Measurements from ENCODE around the gene HIP1.
"Not testable (repeated sequence)": the region's sequence is repeated elsewhere in the genome, so short reads cannot be mapped to it uniquely, and the experiment has no call there.

The HIP1 gene

GRCh38 chr7:75738604-75738974 is at the start of gene HIP1:
TSS of gene HIP1 (minus strand) at chr7:75738941. CDS start at chr7:75738920, 21 bp downstream.
- DNase-seq, result no peak

GRCh38 chr7:75788154-75788847 is 49.6 kb upstream of the HIP1 start:
- not testable (repeated sequence) for DNase-seq

- not testable (repeated sequence) for DNase-seq
Measured at GRCh38 chr7:75783058-75783457, 44.3 kb upstream of the HIP1 start.

- DNase-seq, result not testable (repeated sequence)
Measured at GRCh38 chr7:75780647-75781273, 42.0 kb upstream of the HIP1 start.

- not testable (repeated sequence) for DNase-seq
Measured at GRCh38 chr7:75779516-75779915, 40.8 kb upstream of the HIP1 start.

GRCh38 chr7:75779035-75779434 is 40.3 kb upstream of the HIP1 start:
- DNase-seq, result not testable (repeated sequence)

- peak; percentile 11 for DNase-seq
Measured at GRCh38 chr7:75776295-75776971, 37.7 kb upstream of the HIP1 start.

DNA sequence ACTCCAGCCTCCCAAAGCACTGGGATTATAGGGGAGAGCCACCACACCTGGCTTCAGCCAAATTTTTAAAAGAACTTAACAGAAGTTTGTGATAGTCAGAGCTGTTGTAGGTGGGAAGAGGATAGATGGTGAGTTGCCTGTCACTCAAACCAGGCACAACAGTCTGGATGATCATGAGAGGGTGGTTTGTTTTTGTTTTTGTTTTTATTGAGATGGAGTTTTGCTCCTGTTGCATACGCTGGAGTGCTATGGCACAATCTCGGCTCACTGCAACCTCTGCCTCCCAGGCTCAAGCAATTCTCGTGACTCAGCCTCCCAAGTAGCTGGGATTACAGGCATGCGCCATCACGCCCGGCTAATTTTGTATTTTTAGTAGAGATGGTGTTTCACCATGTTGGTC is 35.2 kb upstream of the HIP1 start:
- not testable (repeated sequence) for DNase-seq

DNA sequence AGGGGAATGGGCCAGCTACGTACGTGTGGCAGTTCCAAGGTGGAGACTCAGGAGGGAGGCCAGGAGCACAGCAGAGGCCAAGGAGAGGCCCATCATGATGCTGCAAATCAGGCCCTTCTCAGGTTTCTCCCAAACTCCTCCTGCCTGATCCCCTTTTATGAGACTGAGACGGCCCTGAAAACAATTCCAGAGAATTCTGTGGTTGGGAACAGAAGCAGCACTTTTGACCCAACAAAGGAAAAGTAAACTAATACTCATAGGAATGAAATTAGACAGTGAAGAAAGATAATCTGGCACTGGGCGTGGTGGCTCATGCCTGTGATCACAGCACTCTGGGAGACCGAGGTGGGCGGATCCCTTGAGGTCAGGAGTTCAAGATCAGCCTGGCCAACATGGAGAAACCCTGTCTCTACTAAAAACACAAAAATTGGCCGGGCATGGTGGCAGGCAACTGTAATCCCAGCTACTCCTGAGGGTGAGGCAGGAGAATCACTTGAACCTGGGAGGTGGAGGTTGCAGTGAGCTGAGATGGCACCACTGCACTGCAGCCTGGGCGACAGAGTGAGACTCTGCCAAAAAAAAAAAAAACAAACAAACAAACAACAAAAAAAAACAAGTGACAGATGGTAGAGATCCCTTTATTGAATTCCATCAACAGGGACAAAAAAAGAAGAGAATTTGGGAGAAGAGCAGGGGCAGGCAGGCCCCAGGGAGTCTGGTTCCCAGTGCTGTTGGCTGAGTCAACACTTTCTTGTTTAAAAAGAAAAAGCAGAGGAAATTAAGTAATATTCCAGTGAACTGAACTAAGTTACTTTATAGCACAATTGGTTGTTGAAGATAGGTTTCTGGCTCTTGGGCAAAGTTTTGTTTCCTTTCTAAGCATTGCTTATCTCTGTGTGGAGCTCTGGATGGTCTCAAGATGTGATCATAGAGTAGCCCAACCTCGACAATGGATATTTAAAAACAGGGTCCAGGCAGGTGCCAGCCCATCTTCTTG is 33.6 kb upstream of the HIP1 start, which contains the start of gene CCL26:
Gene CCL26, minus strand, starts transcription at position 131 of the 997 bp plus-strand sequence. Its CDS starts 35 bp downstream, at position 96.
- DNase-seq, result no peak

- DNase-seq, result no peak
Measured at GRCh38 chr7:75771224-75771623, 32.5 kb upstream of the HIP1 start.

- no peak for DNase-seq
Measured at GRCh38 chr7:75762350-75762917, 23.7 kb upstream of the HIP1 start.

DNA sequence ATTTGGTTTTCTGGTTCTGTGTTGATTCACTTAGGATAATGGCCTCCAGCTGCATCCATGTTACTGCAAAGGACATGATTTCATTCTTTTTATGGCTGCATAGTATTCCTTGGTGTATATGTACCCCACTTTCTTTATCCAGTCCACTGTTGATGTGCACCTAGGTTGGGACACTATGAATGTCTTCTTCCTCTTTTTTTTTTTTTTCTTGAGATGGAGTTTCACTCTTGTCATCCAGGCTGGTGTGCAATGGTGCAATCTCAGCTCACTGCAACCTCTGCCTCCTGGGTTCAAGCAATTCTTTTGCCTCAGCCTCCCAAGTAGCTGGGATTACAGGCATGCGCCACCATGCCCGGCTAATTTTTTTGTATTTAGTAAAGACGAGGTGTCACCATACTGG is 23.1 kb upstream of the HIP1 start:
- DNase-seq, result not testable (repeated sequence)

DNA sequence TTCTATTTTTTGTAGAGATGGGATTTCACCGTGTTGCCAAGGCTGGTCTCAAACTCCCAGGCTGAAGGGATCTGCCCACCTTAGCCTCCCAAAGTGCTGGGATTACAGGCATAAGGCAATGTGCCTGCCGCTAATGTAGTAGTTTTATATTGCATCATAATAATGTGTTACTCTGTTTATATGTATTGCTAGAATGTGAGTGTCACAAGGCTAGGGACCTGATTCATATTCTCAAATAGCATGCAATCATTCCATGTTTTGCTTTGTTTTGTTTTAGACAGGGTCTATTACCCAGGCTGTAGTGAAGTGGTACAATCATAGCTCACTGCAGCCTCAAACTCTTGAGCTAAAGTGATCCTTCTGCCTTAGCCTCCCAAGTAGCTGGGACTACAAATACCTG is 19.8 kb upstream of the HIP1 start:
- DNase-seq, result no peak

DNA sequence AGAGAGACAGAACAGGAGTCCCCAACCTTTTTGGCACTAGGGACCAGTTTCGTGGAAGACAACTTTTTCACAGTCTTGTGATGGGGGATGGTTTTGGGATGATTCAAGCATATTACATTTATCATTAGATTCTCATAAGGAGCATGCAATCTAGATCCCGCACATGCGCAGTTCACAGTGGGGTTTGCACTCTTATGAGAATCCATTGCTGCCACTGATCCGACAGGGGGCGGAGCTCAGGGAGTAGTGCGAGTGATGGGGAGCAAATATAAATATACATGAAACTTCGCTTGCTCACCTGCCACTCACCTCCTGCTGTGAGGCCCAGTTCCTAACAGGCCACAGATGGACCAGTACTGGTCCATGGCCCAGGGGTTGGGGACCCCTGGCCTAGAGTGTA is 19.1 kb upstream of the HIP1 start:
- DNase-seq, result no peak

DNA sequence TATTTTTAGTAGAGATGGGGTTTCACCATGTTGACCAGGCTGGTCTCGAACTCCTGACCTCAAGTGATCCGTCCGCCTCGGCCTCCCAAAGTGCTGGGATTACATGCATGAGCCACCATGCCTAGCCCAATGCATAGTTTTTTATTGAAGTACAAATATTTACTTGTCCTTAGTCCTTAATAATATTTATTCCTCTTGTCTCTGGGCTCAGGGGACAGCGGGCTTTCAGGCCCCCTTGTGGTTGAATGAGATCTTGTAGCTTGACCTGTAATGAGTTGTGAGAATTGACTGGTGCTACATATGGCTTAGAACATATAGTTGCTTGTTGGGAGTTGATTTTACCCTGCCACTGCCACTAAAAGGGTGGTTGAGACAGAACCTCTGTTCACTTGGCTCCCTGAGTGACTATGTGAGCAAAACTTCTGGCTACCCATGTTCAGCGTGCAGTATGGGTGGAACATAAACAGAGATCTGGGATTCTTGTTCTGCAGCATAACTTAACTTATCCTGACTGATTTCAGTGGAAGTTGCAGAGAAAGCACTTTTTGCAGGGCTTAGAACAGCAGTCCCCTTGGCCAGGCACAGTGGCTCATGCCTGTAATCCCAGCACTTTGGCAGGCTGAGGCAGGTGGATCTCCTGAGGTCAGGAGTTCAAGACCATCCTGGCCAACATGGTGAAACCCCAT is 18.4 kb upstream of the HIP1 start:
- no peak for DNase-seq

GRCh38 chr7:75756206-75756990 is 17.7 kb upstream of the HIP1 start:
- no peak for DNase-seq

DNA sequence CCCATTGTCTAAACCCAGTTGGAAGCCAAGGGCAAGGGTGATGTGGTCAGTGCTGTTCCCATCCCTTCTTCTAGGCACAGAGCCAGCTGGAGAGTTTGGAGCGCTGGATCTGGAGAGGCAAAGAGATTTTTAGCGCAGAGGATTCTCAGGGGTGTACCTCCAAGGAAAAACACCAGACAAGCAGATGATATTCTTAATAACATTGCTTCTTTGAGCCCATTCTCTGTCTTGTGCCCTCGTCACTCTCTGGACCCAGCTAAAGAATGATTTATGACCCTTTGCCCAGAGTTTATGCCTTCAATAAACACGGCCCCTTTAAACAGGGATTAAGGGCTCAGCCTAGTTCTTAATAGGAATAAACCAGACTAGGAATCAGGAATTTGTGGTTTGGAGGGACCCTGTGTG is 4.7 kb upstream of the HIP1 start:
- no peak for DNase-seq

DNA sequence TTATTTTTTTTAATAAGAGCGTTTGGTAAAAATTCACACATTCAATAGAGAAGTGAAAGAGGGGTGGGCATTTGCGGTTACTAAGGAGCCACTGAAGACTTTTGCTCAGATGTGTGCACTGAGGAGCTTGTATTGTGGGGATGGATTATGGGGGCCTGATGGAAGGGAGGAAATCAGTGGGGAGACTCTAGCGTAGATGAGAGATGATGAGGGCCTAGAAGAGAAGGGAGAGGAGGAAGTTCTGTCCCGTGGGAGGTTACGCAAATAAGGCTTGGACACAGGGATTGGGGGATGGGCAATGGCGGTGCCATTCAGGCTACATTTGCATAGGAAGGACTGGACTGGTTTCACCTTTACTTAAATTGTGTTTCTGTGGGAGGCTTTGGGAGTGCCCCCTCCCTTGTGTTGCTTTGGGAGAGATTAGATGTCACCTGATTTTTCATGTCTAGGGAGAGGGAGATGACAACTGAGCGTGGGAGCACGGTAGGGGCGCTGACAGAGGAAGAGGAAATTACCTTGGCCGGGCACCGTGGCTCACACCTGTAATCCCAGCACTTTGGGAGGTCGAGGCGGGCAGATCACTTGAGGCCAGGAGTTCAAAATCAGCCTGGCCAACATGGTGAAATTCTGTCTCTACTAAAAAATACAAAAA is 2.2 kb upstream of the HIP1 start:
- DNase-seq, result no peak

DNA sequence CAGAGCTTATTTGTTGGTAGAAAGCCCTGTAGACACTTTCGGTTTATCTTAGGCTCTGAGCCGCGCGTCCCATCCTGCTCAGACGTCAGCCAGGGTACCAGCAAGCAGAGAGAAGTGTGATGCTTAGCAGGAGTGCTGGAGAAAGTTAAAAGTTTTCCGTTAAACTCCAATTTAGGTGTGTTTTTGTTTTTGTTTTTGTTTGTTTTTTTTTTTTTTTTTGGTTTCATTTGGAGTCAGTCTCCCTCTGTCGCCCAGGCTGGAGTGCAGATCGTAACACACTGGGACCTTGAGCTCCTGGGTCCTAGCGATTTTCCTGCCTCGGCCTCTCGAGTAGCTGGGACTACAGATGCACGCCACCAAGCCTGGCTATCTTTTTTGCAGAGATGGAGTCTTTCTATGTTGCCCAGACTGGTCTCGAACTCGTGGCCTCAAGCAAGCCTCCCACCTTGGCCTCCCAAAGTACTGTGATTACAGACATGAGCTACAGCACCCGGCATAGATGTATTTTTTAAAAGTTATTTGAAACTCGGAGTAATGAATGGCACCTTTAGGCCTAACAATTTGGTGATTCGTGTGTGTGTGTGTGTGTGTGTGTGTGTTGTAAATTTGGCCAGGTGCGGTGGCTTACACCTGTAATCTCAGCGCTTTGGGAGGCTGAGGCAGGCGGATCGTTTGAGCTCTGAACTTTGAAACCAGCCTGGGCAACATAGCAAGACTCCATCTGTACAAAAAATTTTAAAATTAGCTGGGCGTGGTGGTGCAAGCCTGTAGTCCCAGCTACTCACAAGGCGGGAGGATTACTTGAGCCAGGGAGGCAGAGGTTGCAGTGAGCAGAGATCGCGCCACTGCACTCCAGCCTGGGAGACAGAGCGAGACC is 1.3 kb upstream of the HIP1 start:
- no peak for DNase-seq

Data from activated effector memory CD4-positive, alpha-beta T cell treated with Interleukin-2 at 50 U/mL for 16 hours (primary cell).